Fibroblast of lung (primary cell): ENCODE data around the gene ABHD17C. TPM values are rescaled to one million over a fixed set of nuclear protein-coding genes. Genes with fewer than 3 reads are reported as not detected.
"Not testable (repeated sequence)": the region's sequence is repeated elsewhere in the genome, so short reads cannot be mapped to it uniquely, and the experiment has no call there.

Experiments
- DNase-seq, 2 donors: peaks; one replicate each; pipeline versions ENCODE4 v3.0.0 to v3.0.0-alpha.2; 2010; ENCODE audit warnings: low read depth in 2 of 2
- H2AFZ ChIP-seq: 2 replicates; pipeline ENCODE4 v1.5.1; 2012; ENCODE audit warnings: low read length, control low read depth, inconsistent platforms
- H3K27ac ChIP-seq: 2 replicates; pipeline ENCODE4 v1.5.1; 2011; ENCODE audit warnings: low read length, control low read depth; ENCODE audit not compliant: insufficient read depth
- H3K27me3 ChIP-seq: 2 replicates; pipeline ENCODE4 v1.5.1; 2011; ENCODE audit warnings: mild to moderate bottlenecking, low read length; ENCODE audit not compliant: control insufficient read depth, insufficient read depth
- H3K36me3 ChIP-seq: 2 replicates; pipeline ENCODE4 v1.5.1; 2011; ENCODE audit warnings: low read length; ENCODE audit not compliant: control insufficient read depth, insufficient read depth
- H3K4me1 ChIP-seq: 2 replicates; pipeline ENCODE4 v1.5.1; 2011; ENCODE audit warnings: low read length; ENCODE audit not compliant: control insufficient read depth, insufficient read depth; ENCODE audit errors: extremely low read depth
- H3K4me2 ChIP-seq: 2 replicates; pipeline ENCODE4 v1.5.1; 2011; ENCODE audit warnings: low read length, control low read depth; ENCODE audit not compliant: insufficient read depth; ENCODE audit errors: extremely low read depth
- H3K4me3 ChIP-seq, 4 experiments: fragments of 200-600 bp in 1 of 4; sonication (generic) in 1 of 4; replicated peaks in 1 of 4; 2 replicates each; pipeline ENCODE4 v1.5.1; 2011 to 2016; ENCODE audit warnings: low read length in 4 of 4, low read depth in 3 of 4, mild to moderate bottlenecking in 3 of 4, control low read depth in 2 of 4, inconsistent platforms in 1 of 4, mixed read lengths in 1 of 4; ENCODE audit not compliant: insufficient read depth in 1 of 4; ENCODE audit errors: control extremely low read depth in 1 of 4
- H3K79me2 ChIP-seq: 2 replicates; pipeline ENCODE4 v1.5.1; 2012; ENCODE audit warnings: mild to moderate bottlenecking, low read length, inconsistent platforms; ENCODE audit not compliant: control insufficient read depth, insufficient read depth
- H3K9ac ChIP-seq: 2 replicates; pipeline ENCODE4 v1.5.1; 2011; ENCODE audit warnings: mild to moderate bottlenecking, low read length, control low read depth; ENCODE audit not compliant: insufficient read depth
- H3K9me3 ChIP-seq: 2 replicates; pipeline ENCODE4 v1.5.1; 2012; ENCODE audit warnings: low read depth, low read length; ENCODE audit not compliant: control insufficient read depth, insufficient read depth
- H4K20me1 ChIP-seq: 2 replicates; pipeline ENCODE4 v1.5.1; 2011; ENCODE audit warnings: low read length; ENCODE audit not compliant: control insufficient read depth, insufficient read depth; ENCODE audit errors: extremely low read depth
- CTCF ChIP-seq, 2 donors: IDR thresholded peaks in 1 of 2; conservative IDR thresholded peaks in 1 of 2; 1 replicate in 1 of 2; 2 replicates in 1 of 2; pipeline ENCODE4 v1.5.1; 2011 to 2012; ENCODE audit warnings: low read length in 2 of 2, control low read depth in 1 of 2, inconsistent platforms in 1 of 2, low read depth in 1 of 2, mild to moderate bottlenecking in 1 of 2
- EZH2 ChIP-seq: IDR thresholded peaks from 2 replicates; pipeline ENCODE4 v1.5.1; 2012; ENCODE audit warnings: low read length, control low read depth, mild to moderate bottlenecking; ENCODE audit errors: missing control alignments
- polyA plus RNA-seq, 2 donors: library from polyadenylated mRNA; depleted of rRNA in 1 of 2; stranded (reverse) in 1 of 2; unstranded in 1 of 2; fragments of >200 nt; gene quantifications; 2 replicates each; pipeline ENCODE4 v1.2.1, GENCODE V29; 2011 to 2012; ENCODE audit warnings: missing spikeins in 1 of 2
- total RNA-seq: library from RNA; depleted of rRNA; stranded (reverse); fragments of >200 nt; gene quantifications from 2 replicates; pipeline ENCODE4 v1.2.1, GENCODE V29; 2014

The ABHD17C gene
- total and polyA plus RNA-seq, 2 donors (not counting 1 experiment from before 2014, with no cell fraction given), result 14.0 to 38.7 TPM

GRCh38 chr15:80761754-80762153, 66.6 kb downstream of the ABHD17C start:
- no peaks in the 10 kb centered on the region for H4K20me1 ChIP-seq
- H3K4me3 ChIP-seq, result no peak overlapping the region
- H3K27ac ChIP-seq, result no peak overlapping the region
- H3K9ac ChIP-seq, result no peak overlapping the region
- no peaks in the 10 kb centered on the region for H3K79me2 ChIP-seq
- H3K4me1 ChIP-seq, result no peaks in the 10 kb centered on the region
- H2AFZ ChIP-seq, result no peak overlapping the region
- TF ChIP-seq CTCF (conservative IDR thresholded peaks at IDR 0.05 in 1 of 2, IDR thresholded peaks at IDR 0.05 in 1 of 2; ENCODE audit: low read depth in 1 of 2, low read length in 2 of 2) (no peak), EZH2 (no peak)
- no peaks in the 10 kb centered on the region for H3K36me3 ChIP-seq
- no peak overlapping the region for H3K4me2 ChIP-seq
- no peaks in the 10 kb centered on the region for H3K27me3 ChIP-seq
- no peaks in the 10 kb centered on the region for H3K9me3 ChIP-seq
- no peak for DNase-seq

GRCh38 chr15:80763235-80763634, 68.1 kb downstream of the ABHD17C start:
- not testable (repeated sequence) for H3K4me2 ChIP-seq, H4K20me1 ChIP-seq, H3K79me2 ChIP-seq, H3K9ac ChIP-seq, H3K36me3 ChIP-seq, H3K4me1 ChIP-seq, H3K27me3 ChIP-seq, DNase-seq, H3K27ac ChIP-seq, H2AFZ ChIP-seq, H3K4me3 ChIP-seq, H3K9me3 ChIP-seq

- Histone ChIP-seq H3K9me3 (no peaks in the 10 kb centered on the region), H3K27me3 (no peaks in the 10 kb centered on the region), H3K4me3 (no peak overlapping the region), H3K79me2 (no peaks in the 10 kb centered on the region), H3K27ac (no peak overlapping the region), H3K4me2 (no peak overlapping the region), H2AFZ (no peak overlapping the region), H3K4me1 (no peaks in the 10 kb centered on the region), H3K9ac (no peak overlapping the region), H4K20me1 (no peaks in the 10 kb centered on the region), H3K36me3 (no peaks in the 10 kb centered on the region)
- no peak for DNase-seq
- TF ChIP-seq CTCF (conservative IDR thresholded peaks at IDR 0.05 in 1 of 2, IDR thresholded peaks at IDR 0.05 in 1 of 2; ENCODE audit: low read depth in 1 of 2, low read length in 2 of 2) (no peak), EZH2 (no peak)
These were observed 69.4 kb downstream of the ABHD17C start for GRCh38 chr15:80764535-80764934.
